HG03354 (cell line): ENCODE measurements around the gene TIMM17A.

ENCODE experiments used
- ATAC-seq: cut with Tn5 transposase; IDR thresholded peaks from one replicate; pipeline ENCODE4 v1.9.1; 2021; ENCODE audit warnings: mild to moderate bottlenecking; ENCODE audit not compliant: unreplicated experiment, poor library complexity, severe bottlenecking

The TIMM17A gene

GRCh38 chr1:201982082-201982622, 26.8 kb downstream of the TIMM17A start:
- no peak for ATAC-seq

- peak; percentile 74 for ATAC-seq
Observed at GRCh38 chr1:201982623-201983379, 27.5 kb downstream of the TIMM17A start, which contains the start of gene RNPEP. RNPEP (plus strand) TSS chr1:201982648; CDS start chr1:201982667, 19 bp downstream.

- peak; percentile 30 for ATAC-seq
Observed at GRCh38 chr1:201983380-201983805, 28.1 kb downstream of the TIMM17A start.

- no peak for ATAC-seq
Observed at GRCh38 chr1:201984446-201984845, 29.1 kb downstream of the TIMM17A start.

- no peak for ATAC-seq
Observed at GRCh38 chr1:201985355-201985754, 30.1 kb downstream of the TIMM17A start.

- ATAC-seq = no peak
Observed at GRCh38 chr1:201988601-201989000, 33.3 kb downstream of the TIMM17A start.

GRCh38 chr1:201989354-201990128, 34.2 kb downstream of the TIMM17A start:
- no peak for ATAC-seq

GRCh38 chr1:201990427-201990826, 35.1 kb downstream of the TIMM17A start:
- no peak for ATAC-seq

- ATAC-seq = no peak
Observed at GRCh38 chr1:201999625-202000238, 44.4 kb downstream of the TIMM17A start.

- no peak for ATAC-seq
Observed at GRCh38 chr1:202002507-202002906, 47.2 kb downstream of the TIMM17A start.

- ATAC-seq = no peak
Observed at GRCh38 chr1:202004711-202005110, 49.4 kb downstream of the TIMM17A start.

GRCh38 chr1:202005958-202006357, 50.7 kb downstream of the TIMM17A start:
- ATAC-seq = no peak

GRCh38 chr1:202007304-202007703, 52.0 kb downstream of the TIMM17A start:
- no peak for ATAC-seq

- ATAC-seq = no peak
Observed at GRCh38 chr1:202007805-202008489, 52.6 kb downstream of the TIMM17A start.

- ATAC-seq = peak; percentile 51
Observed at GRCh38 chr1:202009326-202010179, 54.2 kb downstream of the TIMM17A start.

- ATAC-seq = peak; percentile 84
Observed at GRCh38 chr1:202010180-202011015, 55.1 kb downstream of the TIMM17A start, which contains the start of gene ELF3. ELF3 (plus strand) TSS chr1:202010587; CDS start chr1:202011137, 550 bp downstream.

GRCh38 chr1:202011994-202012393, 56.7 kb downstream of the TIMM17A start:
- ATAC-seq = no peak
